ENCODE results near the gene RABL2A.
"Not testable (repeated sequence)": the region's sequence is repeated elsewhere in the genome, so short reads cannot be mapped to it uniquely, and the experiment has no call there.

Gene RABL2A

GRCh38 chr2:113626616-113627330, at the start of gene RABL2A:
Gene RABL2A, plus strand, starts transcription at chr2:113627266. Its CDS starts 1,341 bp downstream, at chr2:113628607.
- H3K27ac ChIP-seq, result not testable (repeated sequence)

GRCh38 chr2:113578508-113578907, 48.6 kb upstream of the RABL2A start:
- not testable (repeated sequence) for H3K27ac ChIP-seq

DNA sequence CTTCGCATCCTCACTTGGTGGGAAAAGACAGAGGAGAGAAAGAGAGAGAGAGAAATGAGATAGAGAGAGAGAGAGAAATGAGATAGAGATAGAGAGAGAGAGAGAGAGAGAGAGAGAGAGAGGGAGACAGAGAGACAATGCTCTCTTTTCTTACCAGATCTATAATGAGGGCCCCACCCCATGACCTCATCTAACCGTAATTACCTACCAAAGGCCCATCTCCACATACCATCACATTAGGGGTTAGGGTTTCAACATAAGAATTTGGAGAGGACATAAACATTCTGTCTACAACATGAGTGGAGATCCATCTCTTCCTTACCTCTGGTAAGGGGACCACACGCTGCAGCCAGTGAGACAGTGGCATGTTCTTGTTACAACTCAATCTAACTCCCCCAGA, 44.6 kb upstream of the RABL2A start:
- not testable (repeated sequence) for H3K27ac ChIP-seq

DNA sequence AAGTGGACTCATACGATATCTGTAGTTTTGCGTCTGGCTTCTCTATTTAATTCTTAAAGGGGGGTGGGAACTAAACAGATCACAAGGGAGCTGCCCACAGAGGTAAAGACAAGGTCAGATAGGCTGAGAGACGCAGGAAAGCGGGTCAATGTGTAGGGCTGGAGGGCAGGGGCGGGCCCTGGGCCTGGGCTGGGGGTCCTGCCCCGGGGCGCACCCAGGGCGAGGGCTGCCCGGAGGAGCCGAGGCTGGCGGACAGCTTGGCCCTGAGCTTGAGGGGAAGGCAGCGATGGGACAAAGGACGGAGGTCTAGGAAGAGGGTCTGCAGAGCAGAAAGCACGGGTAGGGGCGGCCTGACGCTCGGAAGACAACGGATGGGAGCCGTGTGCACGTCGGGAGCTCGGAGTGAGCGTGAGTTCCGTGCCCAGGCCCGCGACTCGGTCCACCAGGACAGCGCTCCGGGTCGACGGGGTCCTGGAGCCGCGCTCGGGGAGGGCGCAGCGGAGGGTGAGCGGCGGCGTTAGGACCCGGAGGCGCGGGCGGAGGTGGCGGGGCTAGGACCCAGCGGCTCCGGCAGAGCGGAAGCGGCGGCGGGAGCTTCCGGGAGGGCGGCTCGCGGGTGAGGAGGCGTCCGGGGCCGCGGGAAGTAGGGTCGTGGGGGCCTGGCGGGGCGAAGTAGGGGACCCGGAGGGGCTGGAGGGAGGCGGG, 43.4 kb upstream of the RABL2A start:
- H3K27ac ChIP-seq, result not testable (repeated sequence)

DNA sequence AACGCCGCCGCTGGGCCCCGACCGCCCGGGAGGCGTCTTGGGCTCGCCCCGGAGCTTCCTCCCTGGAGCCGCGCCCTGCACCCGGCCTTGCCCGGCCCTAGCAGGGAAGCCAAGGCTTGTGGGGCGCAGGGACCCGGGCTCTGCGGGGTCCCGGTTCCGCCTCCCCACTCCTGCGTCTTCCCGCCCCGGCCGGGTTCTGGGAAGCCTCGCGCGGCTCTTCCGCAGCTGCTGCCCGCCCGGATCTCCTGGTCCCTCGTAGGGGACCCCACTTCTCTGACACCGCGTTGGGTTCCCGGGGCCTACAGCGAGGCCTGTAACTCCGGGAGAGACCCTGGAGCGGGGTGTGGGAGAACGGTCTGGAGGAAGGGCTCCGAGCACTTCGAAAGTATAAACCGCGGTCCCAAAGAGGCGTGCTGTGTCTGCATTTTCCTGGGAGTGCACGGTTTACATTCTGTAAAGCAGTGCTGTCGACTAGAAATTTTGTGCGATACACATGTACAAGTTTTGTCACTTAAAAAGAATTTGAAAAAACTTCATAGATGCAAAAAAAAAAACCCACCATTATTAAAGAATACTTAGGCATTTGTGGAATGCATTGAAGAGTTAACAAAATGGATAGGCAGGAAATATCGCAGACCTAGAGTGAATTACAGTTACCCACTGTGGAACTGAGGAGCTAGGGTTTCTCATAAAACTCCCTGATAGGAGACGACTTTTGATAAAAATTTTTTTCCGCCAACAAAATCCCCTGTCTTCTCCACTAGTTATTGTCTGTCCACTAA, 42.6 kb upstream of the RABL2A start:
- not testable (repeated sequence) for H3K27ac ChIP-seq

GRCh38 chr2:113587201-113587600, 39.9 kb upstream of the RABL2A start:
- not testable (repeated sequence) for H3K27ac ChIP-seq

DNA sequence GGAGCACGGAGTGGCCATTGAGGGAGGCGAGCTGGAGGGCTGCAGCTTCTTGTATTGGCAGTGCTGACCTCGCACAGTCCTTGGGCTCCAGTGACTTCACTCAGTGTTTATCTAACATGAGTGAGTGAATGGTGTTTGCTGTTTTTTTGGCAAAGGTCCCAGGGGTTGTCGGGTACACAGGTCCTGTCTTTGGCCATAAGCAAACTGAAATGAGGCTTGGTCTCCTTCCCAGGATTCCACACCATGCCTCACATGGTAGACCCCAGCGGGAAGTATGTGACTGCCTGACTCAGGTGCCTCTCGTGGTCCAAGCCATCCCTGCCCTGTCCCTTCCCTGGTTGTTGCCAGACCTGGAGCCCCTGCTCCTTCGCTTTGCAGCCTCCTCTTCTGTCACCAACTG, 37.5 kb upstream of the RABL2A start:
- not testable (repeated sequence) for H3K27ac ChIP-seq

More at GRCh38 chr2:113587201-113587600, 39.9 kb upstream of the RABL2A start:
- peak; percentile 75 for TF ChIP-seq CTCF (IDR thresholded peaks at IDR 0.05)

DNA sequence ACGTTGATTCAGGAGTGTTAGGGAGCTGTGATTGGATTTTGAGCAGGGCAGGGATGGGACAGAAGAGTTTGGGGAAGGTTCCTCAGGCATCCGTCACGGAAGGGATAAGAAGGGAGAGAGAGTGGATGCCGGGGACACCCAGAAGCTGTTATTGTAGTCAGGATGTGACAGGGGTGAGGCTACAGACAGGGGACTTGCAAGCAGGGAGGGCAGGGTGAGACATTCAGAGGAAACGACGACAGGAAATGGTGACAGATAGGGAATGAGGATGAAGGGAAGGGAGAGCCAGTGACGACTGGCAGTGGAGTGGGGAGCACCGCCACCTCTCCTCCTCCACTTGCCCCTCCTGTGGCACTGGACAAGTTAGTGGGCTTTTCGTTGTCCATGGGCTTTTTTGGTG, 35.1 kb upstream of the RABL2A start:
- not testable (repeated sequence) for H3K27ac ChIP-seq

- H3K27ac ChIP-seq, result not testable (repeated sequence)
Measured at GRCh38 chr2:113593280-113593679, 33.8 kb upstream of the RABL2A start.

DNA sequence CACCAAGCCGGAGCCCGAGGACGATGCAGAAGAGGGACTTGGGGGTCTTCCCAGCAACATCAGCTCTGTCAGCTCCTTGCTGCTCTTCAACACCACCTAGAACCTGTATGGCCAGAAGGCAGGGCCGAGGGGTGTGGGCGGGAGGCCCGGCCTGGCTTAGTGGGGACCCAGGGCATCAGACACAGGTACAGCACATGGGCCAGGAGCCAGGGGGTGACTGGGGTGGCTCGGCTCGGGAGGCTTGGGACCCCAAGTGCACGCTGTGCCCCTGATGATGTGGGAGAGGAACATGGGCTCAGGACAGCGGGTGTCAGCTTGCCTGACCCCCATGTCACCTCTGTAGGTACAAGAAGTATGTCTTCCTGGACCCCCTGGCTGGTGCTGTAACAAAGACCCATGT, 31.3 kb upstream of the RABL2A start:
- H3K27ac ChIP-seq, result not testable (repeated sequence)

DNA sequence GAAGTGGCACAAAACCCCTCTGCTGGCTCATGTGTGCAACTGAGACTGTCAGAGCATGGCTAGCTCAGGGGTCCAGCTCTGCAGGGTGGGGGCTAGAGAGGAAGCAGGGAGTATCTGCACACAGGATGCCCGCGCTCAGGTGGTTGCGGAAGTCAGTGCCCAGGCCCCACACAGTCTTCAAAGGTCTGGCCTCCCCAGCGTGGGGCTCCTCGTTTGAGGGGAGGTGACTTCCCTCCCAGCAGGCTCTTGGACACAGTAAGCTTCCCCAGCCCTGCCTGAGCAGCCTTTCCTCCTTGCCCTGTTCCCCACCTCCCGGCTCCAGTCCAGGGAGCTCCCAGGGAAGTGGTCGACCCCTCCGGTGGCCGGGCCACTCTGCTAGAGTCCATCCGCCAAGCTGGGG, 29.9 kb upstream of the RABL2A start:
- H3K27ac ChIP-seq, result not testable (repeated sequence)

- not testable (repeated sequence) for H3K27ac ChIP-seq
Measured at GRCh38 chr2:113597572-113597971, 29.5 kb upstream of the RABL2A start.

- H3K27ac ChIP-seq, result not testable (repeated sequence)
Measured at GRCh38 chr2:113598180-113598579, 28.9 kb upstream of the RABL2A start.

DNA sequence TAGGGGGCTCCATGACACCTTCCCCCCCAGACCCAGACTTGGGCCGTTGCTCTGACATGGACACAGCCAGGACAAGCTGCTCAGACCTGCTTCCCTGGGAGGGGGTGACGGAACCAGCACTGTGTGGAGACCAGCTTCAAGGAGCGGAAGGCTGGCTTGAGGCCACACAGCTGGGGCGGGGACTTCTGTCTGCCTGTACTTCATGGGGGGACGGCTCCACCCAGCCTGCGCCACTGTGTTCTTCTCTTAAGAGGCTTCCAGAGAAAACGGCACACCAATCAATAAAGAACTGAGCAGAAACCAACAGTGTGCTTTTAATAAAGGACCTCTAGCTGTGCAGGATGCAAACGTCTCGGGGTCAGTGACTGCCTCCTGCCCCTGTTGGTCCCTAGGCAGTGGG, 28.3 kb upstream of the RABL2A start:
- not testable (repeated sequence) for H3K27ac ChIP-seq

DNA sequence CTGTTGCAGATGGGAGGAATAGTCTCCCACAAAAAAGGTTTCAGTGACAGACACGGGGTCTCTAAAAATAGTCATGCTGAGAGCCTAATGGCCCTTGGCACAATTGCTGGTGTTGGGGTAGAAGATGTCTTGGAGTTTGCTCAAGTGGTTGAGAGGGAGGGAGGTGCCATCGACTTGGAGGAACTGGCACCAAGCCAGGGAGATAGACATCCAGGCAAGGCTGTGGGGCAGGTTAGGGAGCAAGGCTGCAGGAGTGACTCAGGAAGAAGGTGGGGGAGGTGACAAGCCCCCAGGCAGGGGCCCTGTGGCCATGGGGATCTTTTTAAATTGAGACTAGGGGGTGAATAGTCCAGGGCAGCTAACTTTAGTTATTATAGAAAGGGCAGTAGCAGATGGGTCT, 27.9 kb upstream of the RABL2A start:
- H3K27ac ChIP-seq, result not testable (repeated sequence)
